ENCODE measurements around the gene PSD.

The PSD gene

DNA sequence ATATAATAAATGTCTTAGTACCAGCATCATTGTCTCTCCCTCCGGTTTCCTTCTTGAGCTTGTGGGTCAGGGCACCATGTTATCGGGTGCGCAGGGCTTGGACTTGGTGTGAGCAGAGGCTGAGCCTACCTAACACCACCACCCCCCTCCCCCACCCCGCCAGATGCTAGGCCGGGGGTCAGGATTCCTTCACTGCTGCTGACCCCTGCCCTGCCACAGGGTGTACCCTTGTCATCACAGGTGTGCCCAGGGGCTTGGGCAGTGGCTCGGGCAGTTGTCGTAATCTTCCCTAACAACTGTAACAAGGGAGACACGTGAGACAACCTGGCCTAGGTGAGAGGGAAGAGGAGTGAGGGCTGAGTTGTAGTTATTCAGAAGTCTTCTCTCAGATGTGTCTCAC, 35.7 kb downstream of the PSD start:
- DNase-seq: no peak

DNA sequence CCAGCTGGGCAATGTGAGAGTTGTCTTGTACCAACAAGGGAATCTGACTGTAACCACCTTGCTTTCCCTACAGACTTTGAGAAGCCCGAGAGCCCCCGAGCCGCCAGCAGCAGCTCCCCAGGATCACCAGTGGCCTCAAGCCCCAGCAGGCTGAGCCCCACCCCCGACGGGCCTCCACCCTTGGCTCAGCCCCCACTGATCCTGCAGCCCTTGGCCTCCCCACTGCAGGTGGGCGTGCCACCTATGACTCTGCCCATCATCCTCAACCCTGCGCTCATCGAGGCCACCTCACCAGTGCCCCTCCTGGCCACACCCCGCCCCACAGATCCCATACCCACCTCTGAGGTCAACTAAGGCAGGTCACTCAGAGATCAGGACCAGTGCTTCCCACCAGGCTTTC, 36.6 kb downstream of the PSD start:
- DNase-seq: no peak

DNA sequence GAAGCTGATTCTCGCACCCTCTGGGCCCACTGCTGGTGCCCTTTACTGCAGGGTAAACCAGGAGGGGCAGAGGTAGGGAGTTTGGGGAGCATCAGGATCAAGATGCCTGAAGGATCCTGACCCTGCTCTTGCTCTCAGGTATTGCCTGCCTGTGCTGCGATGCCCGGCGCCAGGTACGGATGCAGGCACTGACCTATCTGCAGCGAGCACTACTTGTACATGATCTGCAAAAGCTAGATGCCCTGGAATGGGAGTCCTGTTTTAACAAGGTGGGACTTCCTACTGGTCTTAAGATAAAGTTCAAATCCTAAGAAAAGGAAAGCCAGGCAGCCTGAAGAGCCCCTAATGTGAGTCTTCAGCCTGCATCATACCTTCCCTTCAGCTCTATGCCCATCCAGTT, 39.2 kb downstream of the PSD start:
- no peak for DNase-seq

DNA sequence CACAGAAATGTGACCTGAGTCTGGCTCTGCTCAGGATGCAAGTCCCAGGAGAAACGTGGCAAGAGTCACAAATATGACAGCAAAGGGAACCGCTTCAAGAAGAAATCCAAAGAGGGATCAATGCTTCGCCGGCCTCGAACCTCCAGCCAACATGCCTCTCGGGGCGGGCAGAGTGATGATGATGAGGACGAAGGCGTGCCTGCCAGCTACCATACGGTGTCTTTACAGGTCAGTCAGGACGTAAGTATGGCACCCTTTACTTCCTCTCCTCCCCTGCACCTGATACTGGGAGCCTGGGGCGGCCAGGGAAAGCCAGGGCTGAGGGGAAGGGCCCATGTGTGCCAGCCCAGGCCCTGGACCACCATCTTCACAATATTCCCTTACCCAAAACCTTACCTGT, 41.7 kb downstream of the PSD start:
- no peak for DNase-seq

DNA sequence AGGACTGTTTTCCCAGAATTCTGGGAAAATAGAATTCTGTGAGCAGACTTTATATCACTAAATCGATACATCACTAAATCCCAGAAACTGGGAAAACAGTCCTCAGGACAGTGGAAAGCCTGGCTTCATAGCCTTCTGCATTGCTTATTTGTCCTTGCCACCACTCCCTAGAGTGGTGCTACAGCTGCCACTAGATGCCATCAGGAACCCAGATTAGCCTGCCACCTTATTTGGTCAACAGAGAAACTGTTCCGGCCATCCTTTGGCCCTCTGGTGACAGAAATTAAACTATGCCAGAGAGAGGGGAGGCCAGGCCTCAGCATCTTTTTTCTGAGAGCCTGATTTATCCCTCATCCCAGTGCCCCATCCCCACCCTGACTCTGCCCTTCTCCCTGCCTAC, 42.7 kb downstream of the PSD start:
- DNase-seq: no peak

DNA sequence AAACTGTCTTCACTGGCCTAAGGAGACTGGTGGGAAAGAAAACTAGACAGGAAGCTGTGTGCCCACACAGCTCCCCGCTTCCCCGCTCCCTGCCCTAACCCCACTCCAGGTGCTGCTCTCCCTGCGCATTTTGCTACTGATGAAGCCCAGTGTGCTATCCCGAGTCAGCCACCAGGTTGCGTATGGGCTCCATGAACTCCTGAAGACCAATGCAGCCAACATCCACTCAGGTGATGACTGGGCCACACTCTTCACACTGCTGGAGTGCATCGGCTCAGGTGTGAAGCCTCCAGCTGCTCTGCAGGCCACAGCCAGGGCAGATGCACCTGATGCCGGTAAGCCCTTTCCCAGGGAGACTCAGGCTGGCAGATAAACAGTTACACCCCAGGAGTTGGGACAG, 43.3 kb downstream of the PSD start:
- no peak for DNase-seq

DNA sequence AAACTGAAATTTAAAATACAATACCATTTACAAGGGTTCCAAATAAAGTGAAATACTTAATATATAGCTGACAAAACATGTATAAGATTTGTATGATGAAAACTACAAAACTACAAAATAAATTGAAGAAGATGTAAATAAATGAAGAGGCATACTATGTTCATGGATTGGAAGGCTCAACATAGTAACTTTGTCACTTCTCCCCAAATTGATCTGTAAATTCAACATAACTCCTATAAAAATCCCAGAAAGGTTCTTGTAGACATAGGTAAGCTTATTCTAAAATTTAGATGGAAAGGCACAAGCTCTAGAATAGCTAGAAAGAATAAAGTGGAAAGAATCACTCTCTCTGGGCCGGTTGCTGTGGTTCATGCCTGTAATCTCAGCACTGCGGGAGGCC, 47.3 kb downstream of the PSD start:
- DNase-seq: no peak

DNA sequence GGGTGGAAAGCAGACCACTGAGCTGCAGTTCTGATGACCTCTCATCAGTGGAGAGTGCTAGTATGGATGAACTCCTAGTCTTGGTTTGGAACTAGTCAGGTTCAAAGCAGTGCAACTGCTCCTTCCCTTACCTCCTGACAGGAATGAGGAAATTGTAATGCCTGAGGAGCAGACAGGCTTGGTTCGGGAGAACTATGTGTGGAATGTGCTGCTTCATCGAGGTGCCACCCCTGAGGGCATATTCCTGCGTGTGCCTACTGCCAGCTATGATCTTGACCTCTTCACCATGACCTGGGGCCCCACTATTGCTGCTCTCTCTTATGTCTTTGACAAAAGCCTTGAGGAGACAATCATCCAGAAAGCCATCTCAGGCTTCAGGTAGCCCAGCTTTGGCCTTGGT, 50.5 kb downstream of the PSD start:
- no peak for DNase-seq

DNA sequence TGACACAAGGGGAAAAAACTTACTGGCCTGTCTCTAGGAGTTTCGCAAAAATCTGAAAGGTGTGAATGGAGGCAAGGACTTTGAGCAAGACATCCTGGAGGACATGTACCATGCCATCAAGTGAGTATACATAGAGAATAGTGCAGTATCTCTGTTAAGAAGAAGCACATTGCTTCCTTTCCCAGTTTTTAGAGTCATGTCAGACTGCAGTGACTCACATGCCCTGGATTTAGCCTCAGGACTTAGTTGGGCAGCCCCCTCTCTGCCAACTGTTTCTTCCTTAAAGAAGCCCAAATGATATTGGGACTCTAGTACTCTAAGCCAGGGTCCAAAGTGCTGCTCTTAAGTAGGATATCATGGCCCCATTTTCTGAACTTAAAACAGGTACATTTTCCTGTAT, 51.1 kb downstream of the PSD start:
- DNase-seq: no peak

DNA sequence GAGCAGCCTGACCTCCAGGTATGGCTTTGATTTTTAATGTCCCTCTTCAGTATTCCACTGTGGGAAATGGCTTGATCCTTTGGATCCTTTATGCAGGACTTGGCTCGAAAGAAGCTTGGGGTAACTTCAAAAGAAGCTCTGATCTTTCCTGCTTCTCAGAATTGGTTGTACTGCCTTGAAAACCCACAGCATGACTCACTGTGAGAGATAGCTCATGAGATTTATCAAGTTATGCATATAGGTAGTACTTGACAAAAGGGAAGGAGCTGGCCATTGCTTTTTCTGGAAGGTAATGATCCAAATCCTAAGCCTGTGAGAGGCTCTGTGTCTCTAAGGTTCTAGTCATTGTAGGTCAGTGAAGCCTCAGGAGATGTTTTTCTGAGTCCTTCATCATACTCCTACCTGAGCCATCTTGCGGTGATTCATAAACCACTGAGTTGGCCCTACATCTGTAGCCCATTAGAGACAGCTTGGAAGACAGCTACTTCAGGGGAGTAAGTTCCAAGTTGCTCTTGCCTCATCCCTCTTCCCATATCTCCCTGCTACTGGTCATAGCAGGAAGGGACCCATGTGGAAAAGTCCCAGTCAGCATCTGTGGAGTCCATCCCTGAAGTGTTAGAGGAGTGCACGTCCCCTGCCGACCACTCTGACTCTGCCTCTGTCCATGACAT, 59.7 kb downstream of the PSD start:
- no peak for DNase-seq

DNA sequence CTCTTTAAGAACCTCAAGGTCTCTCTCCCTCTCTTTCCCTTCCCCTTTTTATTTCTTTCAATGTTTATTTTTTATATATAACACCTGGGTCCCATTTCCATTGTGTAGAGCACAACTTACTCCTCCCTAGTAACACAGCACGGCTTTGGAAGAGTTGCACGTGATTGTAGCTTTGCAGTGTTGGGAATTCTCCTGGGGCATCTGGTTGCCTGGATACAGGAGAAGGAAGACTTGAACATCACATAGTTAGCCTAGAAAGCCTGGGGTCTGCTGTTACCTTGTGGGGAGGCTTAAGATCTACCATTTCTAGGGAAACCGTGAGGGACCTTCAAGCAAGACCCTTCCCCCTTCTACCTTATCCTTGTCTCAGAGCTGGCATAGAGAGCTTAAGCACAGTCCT, 64.1 kb downstream of the PSD start:
- no peak for DNase-seq
